GM19463 (cell line): ENCODE measurements around the gene GUCA2A.

Experiments used
- ATAC-seq: cut with Tn5 transposase; IDR thresholded peaks from one replicate; pipeline ENCODE4 v1.9.1; 2021; ENCODE audit warnings: mild to moderate bottlenecking, moderate library complexity; ENCODE audit not compliant: unreplicated experiment

Gene GUCA2A

GRCh38 chr1:42133809-42134526, 30.6 kb downstream of the GUCA2A start:
- ATAC-seq: no peak

GRCh38 chr1:42133390-42133789, 31.2 kb downstream of the GUCA2A start:
- no peak for ATAC-seq

- ATAC-seq: no peak
Observed at GRCh38 chr1:42130061-42130660, 34.4 kb downstream of the GUCA2A start.

- ATAC-seq: no peak
Observed at GRCh38 chr1:42128964-42129363, 35.6 kb downstream of the GUCA2A start.

GRCh38 chr1:42128499-42128898, 36.0 kb downstream of the GUCA2A start:
- ATAC-seq: no peak

GRCh38 chr1:42127767-42128166, 36.8 kb downstream of the GUCA2A start:
- ATAC-seq: no peak

- ATAC-seq: no peak
Observed at GRCh38 chr1:42125552-42125951, 39.0 kb downstream of the GUCA2A start.

GRCh38 chr1:42122408-42122807, 42.1 kb downstream of the GUCA2A start:
- ATAC-seq: no peak

- no peak for ATAC-seq
Observed at GRCh38 chr1:42118125-42118524, 46.4 kb downstream of the GUCA2A start.

- no peak for ATAC-seq
Observed at GRCh38 chr1:42117214-42117613, 47.3 kb downstream of the GUCA2A start.

- ATAC-seq: no peak
Observed at GRCh38 chr1:42114229-42114628, 50.3 kb downstream of the GUCA2A start.
